NCI-H510A (cell line): ENCODE data around the gene GLI1.

ENCODE experiments used
- DNase-seq: peaks from one replicate; lab custom pipeline; 2025; lab: John Stamatoyannopoulos, UW

Gene GLI1

GRCh38 chr12:57520053-57520818, 60.7 kb downstream of the GLI1 start, which contains the start of gene DDIT3:
Gene DDIT3 (minus strand): TSS chr12:57520514. CDS start chr12:57517406, 3,108 bp downstream.
- DNase-seq, result peak; percentile 99

GRCh38 chr12:57521525-57522010, 62.0 kb downstream of the GLI1 start:
- peak; percentile 33 for DNase-seq
